Lung (tissue), 12 donors: ENCODE data around the gene PPP1R1C. TPM values are rescaled to one million over a fixed set of nuclear protein-coding genes. Genes with fewer than 3 reads are reported as not detected.

Experiments used
- ATAC-seq: fragments of 200-7000 bp; cut with Tn5 transposase; one replicate; pipeline ENCODE4 v1.9.1; 2020; ENCODE audit warnings: moderate number of reproducible peaks; ENCODE audit not compliant: insufficient read depth, low FRiP score
- DNase-seq, 3 donors: peaks; one replicate each; pipeline ENCODE4 v3.0.0-alpha.2; 2013 to 2017
- H3K27ac ChIP-seq, 2 donors: one replicate each; pipeline ENCODE4 v1.5.1; 2013; ENCODE audit warnings: mild to moderate bottlenecking in 2 of 2, moderate library complexity in 2 of 2, control low read depth in 1 of 2, inconsistent platforms in 1 of 2, low read depth in 1 of 2, low read length in 1 of 2
- H3K27me3 ChIP-seq, 3 donors: one replicate each; pipeline ENCODE4 v1.5.1; 2013; ENCODE audit warnings: low read length in 2 of 3; ENCODE audit not compliant: control insufficient read depth in 3 of 3, insufficient read depth in 3 of 3
- H3K36me3 ChIP-seq, 4 donors: one replicate each; pipeline ENCODE4 v1.5.1; 2013; ENCODE audit warnings: low read length in 4 of 4, mild to moderate bottlenecking in 1 of 4, moderate library complexity in 1 of 4; ENCODE audit not compliant: control insufficient read depth in 4 of 4, insufficient read depth in 4 of 4
- H3K4me1 ChIP-seq, 5 donors: one replicate each; pipeline ENCODE4 v1.5.1; 2013; ENCODE audit warnings: low read length in 5 of 5, mild to moderate bottlenecking in 2 of 5, moderate library complexity in 1 of 5; ENCODE audit not compliant: control insufficient read depth in 5 of 5, insufficient read depth in 5 of 5
- H3K4me3 ChIP-seq: one replicate; pipeline ENCODE4 v1.5.1; 2013; ENCODE audit warnings: mild to moderate bottlenecking, control low read depth, moderate library complexity
- H3K9ac ChIP-seq, 2 donors: one replicate each; pipeline ENCODE4 v1.5.1; 2013; ENCODE audit warnings: low read length in 2 of 2, control low read depth in 1 of 2; ENCODE audit not compliant: insufficient read depth in 1 of 2
- H3K9me3 ChIP-seq, 4 donors: one replicate each; pipeline ENCODE4 v1.5.1; 2013; ENCODE audit warnings: low read length in 3 of 4, mild to moderate bottlenecking in 1 of 4, moderate library complexity in 1 of 4; ENCODE audit not compliant: control insufficient read depth in 4 of 4, insufficient read depth in 3 of 4
- CTCF ChIP-seq: IDR thresholded peaks from 2 replicates; pipeline ENCODE4 v1.5.1; 2012; ENCODE audit warnings: mild to moderate bottlenecking; ENCODE audit errors: control extremely low read depth, extremely low read depth
- WGBS, 2 donors: extraction: QIAGEN DNeasy Blood & Tissue Kit; methylation state at CpG; one replicate each; pipeline ENCODE4 v1.1.7; 2013; 5-methylcytosine and 5-hydroxymethylcytosine counted together
- polyA plus RNA-seq, 2 donors: library from polyadenylated mRNA; stranded (reverse); fragments of 200-250 nt; gene quantifications; one replicate each; pipeline ENCODE4 v1.2.1, GENCODE V29; 2013
- total RNA-seq, 2 donors: library from RNA; depleted of rRNA in 1 of 2; stranded (reverse); fragments of >200 nt in 1 of 2; gene quantifications; one replicate each; pipeline ENCODE4 v1.2.1, GENCODE V29; 2014 to 2021
- donor health status: control.
- donor health status: control.
- donor health status: Bipolar disorder and iron deficiency.
- donor health status: healthy.
- donor health status: DM: yes; HTN: yes; CAD: no.

Gene PPP1R1C
- total and polyA plus RNA-seq, 4 donors, result 1.2 to 6.3 (median 4.5) TPM

DNA sequence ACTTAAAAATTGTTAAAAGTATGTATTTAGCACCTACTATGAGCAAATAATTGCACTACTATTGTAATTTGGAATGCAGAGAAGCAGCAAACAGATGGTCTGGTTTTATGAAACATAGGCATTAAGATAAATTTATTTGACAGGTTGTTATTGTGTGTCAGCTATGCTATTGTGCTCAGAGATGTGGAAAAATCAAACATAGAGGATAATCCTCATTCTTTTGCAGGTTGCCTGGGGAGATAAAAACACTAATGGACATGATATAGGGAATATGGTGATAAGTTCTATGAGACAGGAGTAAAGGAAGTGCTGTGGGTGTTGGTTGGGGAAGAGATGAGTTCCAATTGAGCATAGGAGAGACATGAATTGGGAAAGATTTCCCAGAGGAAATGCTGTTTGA, 71.3 kb downstream of the PPP1R1C start:
- DNase-seq (no peak), ATAC-seq (no peak)
- no peak overlapping the region for H3K9ac ChIP-seq
- H3K9me3 ChIP-seq, result no peaks in the 10 kb centered on the region
- peaks cover 0 to 4% (median 0%) of the 10 kb centered on the region in 5 donors for H3K4me1 ChIP-seq
- no peak for TF ChIP-seq CTCF
- no peaks in the 10 kb centered on the region for H3K36me3 ChIP-seq
- no peak overlapping the region for H3K27ac ChIP-seq
- H3K27me3 ChIP-seq, result no peaks in the 10 kb centered on the region
- no peak overlapping the region for H3K4me3 ChIP-seq

DNA sequence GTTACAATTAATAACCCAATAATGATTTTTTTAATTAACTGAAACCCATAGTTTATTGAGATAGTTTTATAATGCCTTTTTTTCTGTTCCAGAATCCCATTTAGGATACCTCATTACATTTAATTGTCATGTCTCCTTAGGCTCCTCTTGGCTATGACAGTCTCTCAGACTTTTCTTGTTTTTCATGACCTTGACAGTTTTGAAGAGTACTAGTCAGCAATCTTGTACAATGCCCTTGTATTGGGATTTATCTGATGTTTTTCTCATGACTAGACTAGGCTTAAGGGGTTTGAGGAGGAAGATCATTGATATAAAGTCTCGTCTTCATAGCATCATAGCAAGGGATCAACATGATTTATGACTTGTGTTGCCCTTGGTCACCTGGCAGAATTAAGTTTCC, 72.4 kb downstream of the PPP1R1C start:
- no peaks in the 10 kb centered on the region for H3K36me3 ChIP-seq
- ATAC-seq, result no peak

GRCh38 chr2:182061739-182062138, 76.1 kb downstream of the PPP1R1C start:
- H3K27ac ChIP-seq, result no peak overlapping the region
- no peaks in the 10 kb centered on the region for H3K36me3 ChIP-seq
- no peaks in the 10 kb centered on the region for H3K9me3 ChIP-seq
- no peak overlapping the region for H3K4me3 ChIP-seq
- H3K9ac ChIP-seq, result no peak overlapping the region
- ATAC-seq (no peak), DNase-seq (no peak)
- no peaks in the 10 kb centered on the region for H3K27me3 ChIP-seq
- no peak for TF ChIP-seq CTCF
- 66 to 76% methylated on average over 1 of the region's 1 CpG for WGBS, 2 donors
- H3K4me1 ChIP-seq, result peaks cover 0 to 23% (median 9%) of the 10 kb centered on the region in 5 donors

More for the DNA sequence above, 72.4 kb downstream of the PPP1R1C start:
- Histone ChIP-seq H3K27me3 (no peaks in the 10 kb centered on the region), H3K9ac (no peak overlapping the region), H3K27ac (no peak overlapping the region), H3K9me3 (no peaks in the 10 kb centered on the region), H3K4me3 (no peak overlapping the region), H3K4me1 (peaks cover 0 to 4% (median 0%) of the 10 kb centered on the region in 5 donors)
- 90 to 94% methylated on average over 1 of the region's 1 CpG for WGBS, 2 donors
- no peak for DNase-seq
- TF ChIP-seq CTCF, result no peak

DNA sequence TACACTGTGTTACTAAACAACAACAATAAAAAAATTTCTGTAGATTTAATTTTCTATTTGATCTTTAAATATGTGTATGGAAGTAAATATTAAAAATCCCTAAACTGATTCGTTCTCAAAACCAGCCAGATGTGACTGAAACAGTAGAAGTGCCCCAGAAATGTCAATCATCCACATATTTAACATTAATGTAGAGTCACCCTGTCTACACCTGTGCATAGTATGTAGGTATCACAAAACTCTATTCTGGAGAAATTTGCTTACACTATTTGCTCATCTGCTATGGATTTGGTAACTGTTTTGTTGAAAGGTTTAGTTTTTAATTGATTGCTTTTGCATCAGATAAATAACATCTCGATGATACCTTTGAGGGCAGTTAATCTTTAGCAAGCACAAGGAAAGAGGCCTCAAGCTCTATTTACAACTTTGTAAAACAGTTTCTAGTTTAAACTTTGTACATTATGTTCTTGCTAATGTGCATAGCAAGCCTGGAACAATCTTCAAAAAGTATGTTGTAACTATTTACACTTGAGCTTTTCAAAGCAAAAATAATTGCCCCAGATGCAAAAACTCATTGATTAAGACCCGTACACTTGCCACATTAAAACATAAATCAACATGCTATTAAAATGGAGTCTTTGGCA, 76.8 kb downstream of the PPP1R1C start:
- Histone ChIP-seq H3K27ac (no peak overlapping the region), H3K4me1 (peaks cover 0 to 28% (median 12%) of the 10 kb centered on the region in 5 donors), H3K27me3 (no peaks in the 10 kb centered on the region), H3K9me3 (no peaks in the 10 kb centered on the region), H3K9ac (no peak overlapping the region), H3K36me3 (no peaks in the 10 kb centered on the region), H3K4me3 (no peak overlapping the region)
- WGBS, 2 donors, result 70 to 83% methylated on average over 3 of the region's 3 CpGs
- ATAC-seq, result no peak
- TF ChIP-seq CTCF, result no peak
- DNase-seq, result no peak
